Heart left ventricle (tissue), 16 donors: Measurements from ENCODE around the gene PUS1. TPM values are rescaled to one million over a fixed set of nuclear protein-coding genes. Genes with fewer than 3 reads are reported as not detected.
A peak's percentile ranks its signal among the peaks of the same experiment; 100 is the strongest.

Experiments
- ATAC-seq, 4 donors: fragments of 200-7000 bp; cut with Tn5 transposase; one replicate each; pipeline ENCODE4 v1.9.1; 2020 to 2022; ENCODE audit warnings: moderate library complexity in 4 of 4, mild to moderate bottlenecking in 3 of 4, moderate number of reproducible peaks in 1 of 4
- DNase-seq, 5 donors: peaks; one replicate each; pipeline ENCODE4 v3.0.0-alpha.2; 2020
- H3K27ac ChIP-seq, 12 donors: fragments of 200-600 bp; sonication (generic) in 4 of 12; one replicate each; pipeline versions ENCODE4 v1.5.0 to v1.8.0; 2016 to 2022; ENCODE audit warnings: mild to moderate bottlenecking in 2 of 12
- H3K27me3 ChIP-seq, 9 donors: fragments of 200-600 bp; sonication (generic) in 2 of 9; one replicate each; pipeline versions ENCODE4 v1.5.1 to v1.8.0; 2016 to 2022; ENCODE audit warnings: mild to moderate bottlenecking in 3 of 9
- H3K36me3 ChIP-seq, 9 donors: fragments of 200-600 bp; sonication (generic) in 2 of 9; one replicate each; pipeline versions ENCODE4 v1.5.0 to v1.8.0; 2018 to 2022; ENCODE audit warnings: mild to moderate bottlenecking in 2 of 9
- H3K4me1 ChIP-seq, 12 donors: fragments of 200-600 bp; sonication (generic) in 4 of 12; one replicate each; pipeline versions ENCODE4 v1.5.0 to v1.8.0; 2016 to 2022; ENCODE audit warnings: mild to moderate bottlenecking in 3 of 12
- H3K4me3 ChIP-seq, 12 donors: fragments of 200-600 bp; sonication (generic) in 4 of 12; one replicate each; pipeline versions ENCODE4 v1.5.0 to v1.8.0; 2017 to 2022; ENCODE audit warnings: mild to moderate bottlenecking in 9 of 12, moderate library complexity in 4 of 12
- H3K9me3 ChIP-seq, 12 donors: fragments of 200-600 bp; sonication (generic) in 4 of 12; one replicate each; pipeline versions ENCODE4 v1.5.0 to v1.8.0; 2016 to 2022; ENCODE audit warnings: mild to moderate bottlenecking in 1 of 12
- CTCF ChIP-seq, 12 donors: fragments of 200-600 bp; sonication (generic) in 4 of 12; IDR thresholded peaks; one replicate each; pipeline versions ENCODE4 v1.5.0 to v1.8.0; 2018 to 2022; ENCODE audit warnings: antibody characterized with exemption in 12 of 12, mild to moderate bottlenecking in 5 of 12
- POLR2A ChIP-seq, 2 donors: fragments of 450-650 bp; IDR thresholded peaks; one replicate each; pipeline ENCODE4 v1.6.1; 2017; ENCODE audit warnings: antibody characterized with exemption in 2 of 2, mild to moderate bottlenecking in 2 of 2, moderate library complexity in 2 of 2
- WGBS, 4 donors: extraction: QIAGEN DNeasy Blood & Tissue Kit in 2 of 4; methylation state at CpG; one replicate each; pipeline versions ENCODE4 v1.1.5 to v1.1.7; 2013 to 2018; 5-methylcytosine and 5-hydroxymethylcytosine counted together
- intact Hi-C, 10 donors: fragments of 100-400 bp; cut with DNase I; formaldehyde crosslinking; loops; one replicate each; pipeline versions ENCODE4 v1.11.1 to v1.14.2; 2022
- polyA plus RNA-seq, 2 donors: library from polyadenylated mRNA; stranded (reverse); fragments of 200-250 nt; gene quantifications; one replicate each; pipeline ENCODE4 v1.2.3, GENCODE V29; 2013
- total RNA-seq, 9 donors: library from RNA; depleted of rRNA in 2 of 9; stranded (reverse); fragments of >200 nt in 2 of 9; fragmentation: NEBNext Ultra II Directional in 3 of 9; extraction: Animal tissue kit (Norgen Biotek cat#: 25700) in 3 of 9; gene quantifications; one replicate each; pipeline versions ENCODE4 v1.1.0 to v1.2.4, GENCODE V29; 2016 to 2023
- donor health status: ischemic (EF 13 %, LVEDD 7.1; RV severe dilation, severe dysfunction).
- donor health status: healthy with polysubstance abuse.
- donor health status: DM: no; HTN: yes; CAD: no.
- donor health status: DM: no; HTN: no; CAD: no.
- donor health status: ischemic (EF 25% LVEDD 6.9; RV normal size, moderate dysfunction).
- donor health status: ischemic (EF 25% LVEDD 5.7; RV mildly dilated, moderate dysfunction).
- donor health status: healthy.
- donor health status: DM: yes; HTN: yes; CAD: no.
- donor health status: ischemic (EF 35%, LVEDD 5.7; RV mildly dilated, moderate dysfunction).
- donor health status: nonischemic (EF 11% LVEDD 7.7; RV severe dilation, severe dysfunction).
- donor health status: DM: yes; HTN: yes; CAD: no.
- donor health status: PGD.
- donor health status: ischemic (EF 29% LVEDD 5.4; RV normal size, mild dysfunction).
- donor health status: nonischemic (EF 23%, LVEDD 6.1; RV moderate dilation, normal function).

The PUS1 gene
- total and polyA plus RNA-seq, 11 donors = 6.1 to 13.5 (median 8.8) TPM

GRCh38 chr12:131922772-131923171, 6.3 kb upstream of the PUS1 start:
- WGBS, 4 donors = 87 to 93% (median 91%) methylated on average over 13 of the region's 13 CpGs
- ATAC-seq (no peak), DNase-seq (no peak)
- Histone ChIP-seq H3K36me3 (peaks cover 0 to 46% (median 36%) of the 10 kb centered on the region in 9 donors), H3K27me3 (no peaks in the 10 kb centered on the region), H3K9me3 (no peaks in the 10 kb centered on the region), H3K4me1 (peaks cover 0 to 29% (median 9%) of the 10 kb centered on the region in 12 donors), H3K27ac (peak overlapping the region in 9 of 12 donors; percentile 0 to 81 (median 70)), H3K4me3 (no peak overlapping the region)
- no peak for TF ChIP-seq POLR2A (IDR thresholded peaks at IDR 0.05)
- TF ChIP-seq CTCF (IDR thresholded peaks at IDR 0.05) = no peak
- intact Hi-C loops = loop anchor here in 1 of 10 donors (2.0 kb wide), 1 partner anchor 18 kb away; no protein-coding TSS in a partner anchor

- DNase-seq = peak in 1 of 5 donors; percentile 33
- H3K27ac ChIP-seq = peak overlapping the region in 6 of 12 donors; percentile 0 to 81 (median 70)
- ATAC-seq = no peak
- TF ChIP-seq POLR2A (IDR thresholded peaks at IDR 0.05) (no peak), CTCF (IDR thresholded peaks at IDR 0.05) (no peak)
- WGBS, 4 donors = 88 to 93% (median 90%) methylated on average over 11 of the region's 11 CpGs
- H3K27me3 ChIP-seq = no peaks in the 10 kb centered on the region
- peaks cover 0 to 41% (median 31%) of the 10 kb centered on the region in 9 donors for H3K36me3 ChIP-seq
- H3K4me1 ChIP-seq = peaks cover 0 to 32% (median 9%) of the 10 kb centered on the region in 12 donors
- no peak overlapping the region for H3K4me3 ChIP-seq
- H3K9me3 ChIP-seq = no peaks in the 10 kb centered on the region
- intact Hi-C loops = loop anchor here in 1 of 10 donors (2.0 kb wide), 1 partner anchor 18 kb away; no protein-coding TSS in a partner anchor
Observed at GRCh38 chr12:131923260-131923659, 5.8 kb upstream of the PUS1 start.

GRCh38 chr12:131927110-131928079, 1.7 kb upstream of the PUS1 start:
- intact Hi-C loops = loop anchor here in 6 of 10 donors (2.0 kb wide), 3 partner anchors 21 to 33 kb away; partner anchors contain the start of genes EP400 (in 2 of the 6) and ULK1 (in 2 of the 6)
- Histone ChIP-seq H3K4me1 (peaks cover 0 to 40% (median 16%) of the 10 kb centered on the region in 12 donors), H3K9me3 (no peaks in the 10 kb centered on the region), H3K4me3 (no peak overlapping the region), H3K36me3 (peaks cover 0 to 22% (median 9%) of the 10 kb centered on the region in 9 donors), H3K27ac (peak overlapping the region in 2 of 12 donors; percentile 90 to 94), H3K27me3 (no peaks in the 10 kb centered on the region)
- TF ChIP-seq POLR2A (IDR thresholded peaks at IDR 0.05) = no peak
- no peak for TF ChIP-seq CTCF (IDR thresholded peaks at IDR 0.05)
- 80 to 94% (median 90%) methylated on average over 23 to 24 of the region's 24 CpGs for WGBS, 4 donors
- ATAC-seq (no peak), DNase-seq (peak in 2 of 5 donors; percentile 26 to 46)
